Cardiac fibroblast (primary cell): ENCODE measurements around the gene SUSD1.

Experiments
- DNase-seq, 2 donors: peaks; one replicate each; pipeline versions ENCODE4 v3.0.0 to v3.0.0-alpha.2; 2010; ENCODE audit warnings: low read depth in 2 of 2
- H3K4me3 ChIP-seq, 2 donors: replicated peaks in 1 of 2; 1 replicate in 1 of 2; 2 replicates in 1 of 2; pipeline ENCODE4 v1.5.1; 2011; ENCODE audit warnings: low read depth in 2 of 2, low read length in 2 of 2, mild to moderate bottlenecking in 2 of 2, moderate library complexity in 1 of 2
- TF ChIP-seq, protein P1 (sequence below): IDR thresholded peaks from one replicate; pipeline ENCODE4 v1.5.1; 2011; ENCODE audit warnings: low read depth, mild to moderate bottlenecking, low read length, inconsistent platforms

The SUSD1 gene

DNA sequence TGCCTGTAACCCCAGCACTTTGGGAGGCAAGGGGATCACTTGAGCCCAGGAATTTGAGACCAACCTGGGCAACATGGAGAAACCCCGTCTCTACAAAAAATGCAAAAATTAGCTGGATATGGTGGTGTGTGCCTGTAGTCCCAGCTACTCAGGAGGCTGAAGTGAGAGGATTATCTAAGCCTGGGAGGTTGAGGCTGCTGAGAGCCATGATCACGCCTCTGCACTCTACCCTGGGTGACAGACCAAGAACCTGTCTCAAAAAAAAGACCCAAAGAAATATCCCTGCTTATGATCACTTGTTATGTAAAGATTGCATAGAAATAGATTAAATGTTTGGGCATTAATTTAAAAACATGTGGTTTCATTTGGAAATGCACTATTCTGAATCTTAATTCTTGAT lies 153.4 kb downstream of the SUSD1 start:
- DNase-seq, result no peak
- H3K4me3 ChIP-seq, result no peak overlapping the region
- TF ChIP-seq, protein P1, sequence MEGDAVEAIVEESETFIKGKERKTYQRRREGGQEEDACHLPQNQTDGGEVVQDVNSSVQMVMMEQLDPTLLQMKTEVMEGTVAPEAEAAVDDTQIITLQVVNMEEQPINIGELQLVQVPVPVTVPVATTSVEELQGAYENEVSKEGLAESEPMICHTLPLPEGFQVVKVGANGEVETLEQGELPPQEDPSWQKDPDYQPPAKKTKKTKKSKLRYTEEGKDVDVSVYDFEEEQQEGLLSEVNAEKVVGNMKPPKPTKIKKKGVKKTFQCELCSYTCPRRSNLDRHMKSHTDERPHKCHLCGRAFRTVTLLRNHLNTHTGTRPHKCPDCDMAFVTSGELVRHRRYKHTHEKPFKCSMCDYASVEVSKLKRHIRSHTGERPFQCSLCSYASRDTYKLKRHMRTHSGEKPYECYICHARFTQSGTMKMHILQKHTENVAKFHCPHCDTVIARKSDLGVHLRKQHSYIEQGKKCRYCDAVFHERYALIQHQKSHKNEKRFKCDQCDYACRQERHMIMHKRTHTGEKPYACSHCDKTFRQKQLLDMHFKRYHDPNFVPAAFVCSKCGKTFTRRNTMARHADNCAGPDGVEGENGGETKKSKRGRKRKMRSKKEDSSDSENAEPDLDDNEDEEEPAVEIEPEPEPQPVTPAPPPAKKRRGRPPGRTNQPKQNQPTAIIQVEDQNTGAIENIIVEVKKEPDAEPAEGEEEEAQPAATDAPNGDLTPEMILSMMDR, result no peak

DNA sequence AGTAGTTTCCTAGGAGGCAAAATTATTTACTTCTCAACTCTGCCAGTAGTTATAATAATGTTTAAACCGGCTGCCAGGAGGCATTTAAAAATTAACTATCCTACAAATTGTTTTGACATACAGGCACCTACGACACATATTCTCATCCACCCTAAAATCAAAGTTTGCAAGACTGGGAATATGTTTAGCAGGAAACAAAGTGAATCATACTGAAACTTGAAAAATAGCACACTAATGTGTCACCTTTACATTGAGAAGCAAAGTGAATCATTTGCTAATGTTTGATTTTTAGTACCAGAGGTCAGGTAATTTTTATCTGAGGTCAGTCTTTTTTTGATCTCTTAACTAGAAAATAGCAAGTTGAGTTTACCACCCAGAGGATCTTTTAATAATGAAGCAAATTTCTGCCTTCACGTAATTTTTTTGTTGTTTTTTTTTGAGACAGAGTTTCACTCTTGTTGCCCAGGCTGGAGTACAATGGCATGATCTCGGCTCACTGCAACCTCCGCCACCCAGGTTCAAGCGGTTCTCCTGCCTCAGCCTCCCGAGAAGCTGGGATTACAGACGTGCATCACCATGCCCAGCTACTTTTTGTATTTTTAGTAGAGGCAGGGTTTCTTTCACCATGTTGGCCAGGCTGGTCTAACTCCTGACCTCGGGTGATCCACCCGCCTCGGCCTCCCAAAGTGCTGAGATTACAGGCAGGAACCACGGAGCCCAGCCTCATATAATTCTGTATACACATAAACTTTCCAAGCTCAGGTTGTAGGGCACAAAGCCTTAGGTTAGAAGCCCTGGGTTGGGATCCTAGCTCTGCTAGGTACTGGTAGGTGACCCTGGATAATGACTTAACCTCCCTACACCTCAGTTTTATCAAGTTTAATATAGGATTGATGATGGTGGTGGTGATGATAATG lies 154.2 kb downstream of the SUSD1 start:
- TF ChIP-seq, protein P1, result no peak
- peak; percentile 50 to 91 for DNase-seq
- no peak overlapping the region for H3K4me3 ChIP-seq

DNA sequence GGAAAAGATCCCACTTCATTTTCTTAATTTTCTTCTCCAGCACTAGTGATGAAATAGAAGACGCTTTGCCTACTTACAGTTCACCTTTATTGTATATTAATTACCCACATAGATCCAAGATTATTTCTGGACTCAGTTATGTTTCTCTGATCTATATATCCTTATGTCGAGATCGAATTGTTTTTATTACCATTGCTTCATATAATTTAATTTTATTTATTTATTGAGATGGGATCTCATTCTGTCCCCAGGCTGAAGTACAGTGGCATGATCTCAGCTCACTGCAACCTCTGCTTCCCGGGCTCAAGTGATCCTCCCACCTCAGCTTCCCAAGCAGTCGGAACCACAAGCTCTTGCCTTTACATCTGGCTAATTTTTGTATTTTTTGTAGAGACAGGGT lies 157.2 kb downstream of the SUSD1 start:
- no peak overlapping the region for H3K4me3 ChIP-seq
- DNase-seq, result no peak
- TF ChIP-seq, protein P1, result no peak

DNA sequence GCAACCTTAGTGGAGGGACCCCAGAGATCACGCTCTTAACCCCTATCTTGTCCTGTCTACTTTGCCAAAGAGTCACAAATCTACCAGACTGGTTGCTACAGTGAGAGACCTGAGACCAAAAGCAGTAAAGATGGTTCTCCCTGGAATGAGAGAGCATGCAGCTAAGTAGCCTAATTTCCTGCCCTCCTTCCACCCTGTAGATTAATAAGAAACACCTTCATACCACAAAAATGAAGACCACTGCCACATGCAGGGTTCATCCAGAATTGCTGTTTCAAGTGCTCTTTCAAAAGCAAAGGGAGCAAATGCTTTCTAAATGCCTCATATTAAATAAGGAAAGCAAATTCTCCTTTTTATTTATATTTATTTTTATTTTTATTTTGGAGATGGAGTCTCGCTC lies 159.4 kb downstream of the SUSD1 start:
- TF ChIP-seq, protein P1, result no peak
- no peak overlapping the region for H3K4me3 ChIP-seq
- no peak for DNase-seq

DNA sequence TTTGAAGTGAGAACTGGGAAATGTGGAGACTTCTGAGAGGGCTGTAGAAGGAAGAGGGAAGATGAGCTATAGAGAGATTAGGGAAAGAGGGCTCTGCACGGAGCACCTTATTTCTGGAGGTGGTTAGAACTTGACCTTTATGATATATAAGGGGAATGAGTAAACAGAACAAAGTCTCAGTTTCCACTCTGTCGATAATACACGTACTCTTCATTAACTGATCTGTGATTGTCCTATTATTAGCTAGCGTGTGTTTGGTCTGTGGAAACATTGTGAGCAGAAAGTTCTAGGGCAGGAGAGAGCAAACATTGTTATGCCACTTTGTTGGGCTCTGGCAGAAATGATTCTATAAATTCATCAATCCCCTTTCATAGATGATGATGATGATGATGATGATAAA lies 159.9 kb downstream of the SUSD1 start:
- DNase-seq, result no peak
- TF ChIP-seq, protein P1, result no peak
- H3K4me3 ChIP-seq, result no peak overlapping the region

DNA sequence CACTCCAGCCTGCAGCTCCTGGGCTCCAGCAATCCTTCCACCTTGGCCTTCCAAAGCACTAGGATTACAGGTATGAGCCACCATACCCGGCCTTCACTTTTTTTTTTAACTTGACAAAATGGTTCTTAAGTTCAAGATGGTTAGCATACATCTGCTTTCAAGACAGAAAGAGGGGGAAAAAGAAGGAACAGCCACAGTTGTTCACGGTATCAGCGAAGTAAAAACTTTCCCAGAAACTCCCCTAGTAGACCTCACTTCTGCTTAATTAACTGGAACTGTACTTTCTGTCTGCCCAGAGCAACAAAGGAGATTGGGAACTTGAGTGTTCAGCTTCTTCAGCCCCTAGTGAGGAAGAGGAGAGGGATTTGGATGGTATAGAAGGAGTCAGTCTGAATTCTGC lies 161.8 kb downstream of the SUSD1 start:
- no peak overlapping the region for H3K4me3 ChIP-seq
- TF ChIP-seq, protein P1, result no peak
- DNase-seq, result no peak
